Esophagus muscularis mucosa (tissue), 4 donors: ENCODE data around the gene USP5. TPM values are rescaled to one million over a fixed set of nuclear protein-coding genes. Genes with fewer than 3 reads are reported as not detected.

Source experiments
- DNase-seq: peaks from one replicate; pipeline ENCODE4 v3.0.0-alpha.2; 2017; ENCODE audit errors: extremely low spot score
- H3K27ac ChIP-seq, 4 donors: fragments of 200-600 bp; sonication (generic); replicated peaks in 1 of 4; 1 replicate in 3 of 4; 2 replicates in 1 of 4; pipeline ENCODE4 v1.5.1; 2016 to 2019; ENCODE audit warnings: mild to moderate bottlenecking in 1 of 4
- H3K27me3 ChIP-seq, 4 donors: fragments of 200-600 bp; sonication (generic); one replicate each; pipeline versions ENCODE4 v1.5.1 to v1.6.0; 2016 to 2019
- H3K36me3 ChIP-seq, 4 donors: fragments of 200-600 bp; sonication (generic); one replicate each; pipeline ENCODE4 v1.5.1; 2016 to 2019
- H3K4me1 ChIP-seq, 4 donors: fragments of 200-600 bp; sonication (generic); one replicate each; pipeline ENCODE4 v1.5.1; 2016 to 2019
- H3K4me3 ChIP-seq, 4 donors: fragments of 200-600 bp; sonication (generic); 1 replicate in 2 of 4; 2 replicates in 2 of 4; pipeline ENCODE4 v1.5.1; 2016 to 2019; ENCODE audit warnings: mild to moderate bottlenecking in 4 of 4, moderate library complexity in 1 of 4
- H3K9me3 ChIP-seq, 4 donors: fragments of 200-600 bp; sonication (generic); 1 replicate in 3 of 4; 2 replicates in 1 of 4; pipeline ENCODE4 v1.5.1; 2016 to 2019
- EP300 ChIP-seq: sonication (generic); formaldehyde crosslinking; IDR thresholded peaks from one replicate; pipeline ENCODE4 v1.6.1; 2017; ENCODE audit warnings: antibody characterized with exemption
- POLR2A ChIP-seq: fragments of 450-650 bp; IDR thresholded peaks from one replicate; pipeline ENCODE4 v1.6.1; 2017; ENCODE audit warnings: antibody characterized with exemption, moderate library complexity, mild to moderate bottlenecking, low read depth
- POLR2AphosphoS5 ChIP-seq, 2 donors: sonication (generic); formaldehyde crosslinking; IDR thresholded peaks; one replicate each; pipeline ENCODE4 v1.6.1; 2017; ENCODE audit warnings: antibody characterized with exemption in 2 of 2
- WGBS: methylation state at CpG from one replicate; pipeline ENCODE4 v1.1.5; 2018; 5-methylcytosine and 5-hydroxymethylcytosine counted together
- intact Hi-C: fragments of 100-400 bp; cut with DNase I; formaldehyde crosslinking; loops from one replicate; pipeline ENCODE4 v1.15.1; 2023
- total RNA-seq, 4 donors: library from RNA; depleted of rRNA; stranded (reverse); fragments of >200 nt; gene quantifications; one replicate each; pipeline versions ENCODE4 v1.1.0 to v1.2.1, GENCODE V29; 2016
- TF ChIP-seq, protein P1 (sequence below), 3 experiments: fragments of 200-600 bp in 2 of 3; fragments of 450-650 bp in 1 of 3; sonication (generic) in 2 of 3; IDR thresholded peaks; one replicate each; pipeline ENCODE4 v1.5.1; 2017 to 2019; ENCODE audit warnings: antibody characterized with exemption in 3 of 3, mild to moderate bottlenecking in 2 of 3, moderate library complexity in 1 of 3

Gene USP5
- total RNA-seq, 4 donors from 2014 or later: 49.8 to 68.7 (median 58.4) TPM

DNA sequence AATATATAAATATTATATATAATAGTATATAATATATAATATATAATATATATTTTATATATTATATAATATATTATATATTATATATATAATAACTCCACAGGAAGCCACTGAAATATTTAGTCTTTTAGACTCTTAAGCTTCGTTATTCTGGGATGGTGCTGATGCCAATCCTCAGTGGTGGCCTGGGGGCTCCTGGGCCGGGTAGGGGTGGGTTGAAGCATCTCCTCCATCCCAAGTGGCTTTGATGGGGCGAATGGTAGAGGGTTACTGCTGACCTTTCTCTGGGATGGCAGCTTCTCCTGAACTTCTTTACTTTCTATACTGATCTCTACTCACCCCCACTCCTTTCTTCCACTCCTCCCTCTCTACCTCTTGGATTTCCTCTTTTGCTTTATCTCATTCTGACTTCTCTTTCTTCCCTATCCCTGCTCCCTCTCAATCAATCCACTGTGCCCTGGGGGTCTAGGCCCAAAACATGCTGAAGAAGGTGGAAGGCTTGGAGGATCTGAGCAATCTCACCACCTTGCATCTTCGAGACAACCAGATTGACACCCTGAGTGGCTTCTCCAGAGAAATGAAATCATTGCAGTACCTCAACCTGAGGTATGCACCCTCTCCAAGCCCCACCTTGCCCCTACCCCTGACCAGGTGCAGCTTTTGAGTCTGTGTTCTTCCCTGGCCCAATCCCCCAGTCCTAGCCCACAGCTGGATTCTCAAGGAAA is 57.6 kb downstream of the USP5 start:
- H3K4me3 ChIP-seq: no peak overlapping the region
- 93% methylated on average over 4 of the region's 4 CpGs for WGBS

DNA sequence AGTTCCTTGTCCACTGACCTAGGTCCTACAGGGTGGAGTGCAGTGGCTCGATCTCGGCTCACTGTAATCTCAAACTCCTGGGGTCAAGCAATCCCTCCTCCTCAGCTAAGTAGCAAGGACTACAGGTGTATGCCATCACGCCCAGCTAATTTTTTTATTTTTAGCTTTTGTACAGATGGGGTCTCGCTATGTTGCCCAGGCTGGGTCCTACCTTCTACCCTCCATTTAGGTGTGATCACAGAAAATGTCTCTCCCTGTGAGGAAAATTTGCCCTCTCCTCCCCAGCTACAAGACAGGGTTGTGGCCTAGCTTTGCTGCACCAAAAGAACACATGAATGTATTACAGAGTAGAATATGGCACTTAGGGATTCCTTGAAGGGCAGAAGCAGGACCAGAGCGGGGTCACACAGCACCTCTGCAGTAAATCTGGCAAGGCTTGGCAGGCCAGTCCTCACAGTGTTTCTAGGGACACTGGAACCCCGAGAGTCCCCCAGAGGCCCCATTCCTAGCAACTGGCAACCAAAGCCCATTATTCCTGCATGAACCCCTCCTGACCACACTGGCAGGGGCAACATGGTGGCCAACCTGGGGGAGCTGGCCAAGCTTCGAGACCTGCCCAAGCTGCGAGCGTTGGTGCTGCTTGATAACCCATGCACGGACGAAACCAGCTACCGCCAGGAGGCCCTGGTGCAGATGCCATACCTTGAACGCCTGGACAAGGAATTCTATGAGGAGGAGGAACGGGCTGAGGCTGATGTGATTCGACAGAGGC is 60.4 kb downstream of the USP5 start:
- 92% methylated on average over 15 of the region's 15 CpGs for WGBS
- Histone ChIP-seq H3K4me3 (no peak overlapping the region), H3K27ac (no peak overlapping the region), H3K9me3 (no peaks in the 10 kb centered on the region), H3K36me3 (peaks cover 0 to 19% (median 10%) of the 10 kb centered on the region in 4 donors), H3K27me3 (no peaks in the 10 kb centered on the region), H3K4me1 (peaks cover 9 to 29% (median 24%) of the 10 kb centered on the region in 4 donors)
- TF ChIP-seq EP300 (no peak), POLR2AphosphoS5 (IDR thresholded peaks at IDR 0.05) (no peak), POLR2A (no peak)
- TF ChIP-seq, protein P1, sequence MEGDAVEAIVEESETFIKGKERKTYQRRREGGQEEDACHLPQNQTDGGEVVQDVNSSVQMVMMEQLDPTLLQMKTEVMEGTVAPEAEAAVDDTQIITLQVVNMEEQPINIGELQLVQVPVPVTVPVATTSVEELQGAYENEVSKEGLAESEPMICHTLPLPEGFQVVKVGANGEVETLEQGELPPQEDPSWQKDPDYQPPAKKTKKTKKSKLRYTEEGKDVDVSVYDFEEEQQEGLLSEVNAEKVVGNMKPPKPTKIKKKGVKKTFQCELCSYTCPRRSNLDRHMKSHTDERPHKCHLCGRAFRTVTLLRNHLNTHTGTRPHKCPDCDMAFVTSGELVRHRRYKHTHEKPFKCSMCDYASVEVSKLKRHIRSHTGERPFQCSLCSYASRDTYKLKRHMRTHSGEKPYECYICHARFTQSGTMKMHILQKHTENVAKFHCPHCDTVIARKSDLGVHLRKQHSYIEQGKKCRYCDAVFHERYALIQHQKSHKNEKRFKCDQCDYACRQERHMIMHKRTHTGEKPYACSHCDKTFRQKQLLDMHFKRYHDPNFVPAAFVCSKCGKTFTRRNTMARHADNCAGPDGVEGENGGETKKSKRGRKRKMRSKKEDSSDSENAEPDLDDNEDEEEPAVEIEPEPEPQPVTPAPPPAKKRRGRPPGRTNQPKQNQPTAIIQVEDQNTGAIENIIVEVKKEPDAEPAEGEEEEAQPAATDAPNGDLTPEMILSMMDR (IDR thresholded peaks at IDR 0.05): no peak
- intact Hi-C loops: no loop called here
- no peak for DNase-seq

More for the DNA sequence above, 57.6 kb downstream of the USP5 start:
- intact Hi-C loops: loop anchor here (5.0 kb wide), 1 partner anchor 47 kb away; no protein-coding TSS in a partner anchor
- TF ChIP-seq POLR2AphosphoS5 (IDR thresholded peaks at IDR 0.05) (no peak), POLR2A (no peak), EP300 (no peak)
- TF ChIP-seq, protein P1 (IDR thresholded peaks at IDR 0.05): no peak
- Histone ChIP-seq H3K27ac (no peak overlapping the region), H3K36me3 (peaks cover 0 to 17% (median 9%) of the 10 kb centered on the region in 4 donors), H3K4me1 (peaks cover 9 to 23% (median 16%) of the 10 kb centered on the region in 4 donors), H3K9me3 (no peaks in the 10 kb centered on the region), H3K27me3 (no peaks in the 10 kb centered on the region)
- DNase-seq: no peak

DNA sequence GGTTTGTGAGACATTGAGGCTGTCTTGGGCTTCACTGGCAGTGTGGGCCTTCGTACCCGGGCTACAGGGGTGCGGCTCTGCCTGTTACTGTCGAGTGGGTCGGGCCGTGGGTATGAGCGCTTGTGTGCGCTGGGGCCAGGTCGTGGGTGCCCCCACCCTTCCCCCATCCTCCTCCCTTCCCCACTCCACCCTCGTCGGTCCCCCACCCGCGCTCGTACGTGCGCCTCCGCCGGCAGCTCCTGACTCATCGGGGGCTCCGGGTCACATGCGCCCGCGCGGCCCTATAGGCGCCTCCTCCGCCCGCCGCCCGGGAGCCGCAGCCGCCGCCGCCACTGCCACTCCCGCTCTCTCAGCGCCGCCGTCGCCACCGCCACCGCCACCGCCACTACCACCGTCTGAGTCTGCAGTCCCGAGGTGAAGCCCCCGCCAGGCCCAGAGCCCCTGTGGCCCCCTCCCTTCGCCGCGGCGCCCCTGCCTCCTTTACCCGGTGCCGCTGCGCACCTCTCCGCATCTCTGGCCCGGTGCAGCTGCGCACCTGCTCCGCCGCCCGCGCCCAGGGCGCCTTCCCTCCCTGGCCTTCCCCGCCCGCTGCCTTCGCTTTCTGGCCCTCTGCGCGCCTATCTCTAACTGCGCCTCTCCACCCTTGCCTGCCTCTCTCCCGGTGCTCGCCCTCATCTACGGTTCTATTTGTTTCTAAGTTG is 62.4 kb downstream of the USP5 start, which contains the start of gene ENO2:
Gene ENO2 (plus strand): TSS at position 335 of the 701 bp plus-strand sequence. CDS start 1,253 bp downstream, outside the sequence.
- Histone ChIP-seq H3K36me3 (peaks cover 0 to 33% (median 18%) of the 10 kb centered on the region in 4 donors), H3K9me3 (no peaks in the 10 kb centered on the region), H3K4me3 (peak within 1 kb of the TSS; percentile 72 to 89 (median 82)), H3K27me3 (no peaks in the 10 kb centered on the region), H3K27ac (peak within 1 kb of the TSS; percentile 87 to 90 (median 88)), H3K4me1 (peaks cover 9 to 29% (median 24%) of the 10 kb centered on the region in 4 donors)
- TF ChIP-seq, protein P1 (IDR thresholded peaks at IDR 0.05): peak in 1 of 3 experiments; percentile 8
- TF ChIP-seq POLR2AphosphoS5 (IDR thresholded peaks at IDR 0.05) (peak; percentile 71 to 75), EP300 (no peak)
- no peak for DNase-seq
- intact Hi-C loops: no loop called here
- 2% methylated on average over 20 of the region's 68 CpGs for WGBS

DNA sequence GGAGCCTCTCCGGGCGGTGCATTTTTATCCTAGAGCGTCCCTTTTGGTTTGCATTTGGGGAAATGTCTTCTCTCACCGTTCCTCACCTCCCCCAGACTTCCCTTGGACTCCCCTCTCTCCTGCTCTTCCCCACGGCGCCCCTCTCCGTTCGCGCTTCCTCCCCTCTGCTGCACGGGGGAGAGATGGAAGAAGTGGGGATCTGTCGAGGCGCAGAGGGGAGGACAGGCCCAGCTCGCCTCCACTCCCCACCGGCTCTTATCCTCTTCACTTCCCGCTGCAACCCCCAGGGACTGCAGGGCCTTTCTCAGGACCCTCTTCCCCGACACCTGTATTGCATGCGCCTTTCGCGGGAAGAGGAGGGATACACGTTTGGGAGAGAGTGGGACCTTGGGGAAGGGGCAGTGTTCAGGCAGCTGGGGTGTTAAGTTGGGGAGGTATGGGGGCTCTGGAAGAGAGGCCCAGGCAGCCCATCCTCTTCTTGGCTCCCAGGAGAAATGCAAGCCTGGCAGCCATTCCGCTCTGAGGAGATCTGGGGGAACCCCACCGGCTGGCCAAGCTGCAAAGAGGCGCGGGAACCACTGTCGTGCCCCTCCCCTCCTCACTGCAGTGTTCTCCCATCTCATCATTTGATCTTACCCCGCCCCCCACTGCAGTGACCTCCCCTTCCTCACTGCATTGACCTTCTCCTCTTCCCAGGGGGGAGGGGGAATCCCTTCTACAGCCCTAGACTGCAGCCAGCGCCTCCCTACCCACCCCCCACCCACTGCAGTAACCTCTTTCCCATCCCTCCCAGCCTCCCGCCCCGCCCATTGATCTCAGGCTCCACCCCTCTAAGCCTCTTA is 63.2 kb downstream of the USP5 start:
- TF ChIP-seq EP300 (no peak), POLR2AphosphoS5 (IDR thresholded peaks at IDR 0.05) (no peak), POLR2A (no peak)
- TF ChIP-seq, protein P1 (IDR thresholded peaks at IDR 0.05): no peak
- no peaks in the 10 kb centered on the region for H3K27me3 ChIP-seq
- peak overlapping the region; percentile 87 to 90 (median 88) for H3K27ac ChIP-seq
- no peak for DNase-seq
- peaks cover 0 to 41% (median 19%) of the 10 kb centered on the region in 4 donors for H3K36me3 ChIP-seq
- H3K4me3 ChIP-seq: peak overlapping the region; percentile 72 to 89 (median 82)
- peaks cover 9 to 29% (median 24%) of the 10 kb centered on the region in 4 donors for H3K4me1 ChIP-seq
- intact Hi-C loops: no loop called here
- no peaks in the 10 kb centered on the region for H3K9me3 ChIP-seq
- WGBS: 15% methylated on average over 29 of the region's 29 CpGs
